ENCODE measurements around the gene SLC25A47.
"Not testable (repeated sequence)": the region's sequence is repeated elsewhere in the genome, so short reads cannot be mapped to it uniquely, and the experiment has no call there.

Gene SLC25A47

DNA sequence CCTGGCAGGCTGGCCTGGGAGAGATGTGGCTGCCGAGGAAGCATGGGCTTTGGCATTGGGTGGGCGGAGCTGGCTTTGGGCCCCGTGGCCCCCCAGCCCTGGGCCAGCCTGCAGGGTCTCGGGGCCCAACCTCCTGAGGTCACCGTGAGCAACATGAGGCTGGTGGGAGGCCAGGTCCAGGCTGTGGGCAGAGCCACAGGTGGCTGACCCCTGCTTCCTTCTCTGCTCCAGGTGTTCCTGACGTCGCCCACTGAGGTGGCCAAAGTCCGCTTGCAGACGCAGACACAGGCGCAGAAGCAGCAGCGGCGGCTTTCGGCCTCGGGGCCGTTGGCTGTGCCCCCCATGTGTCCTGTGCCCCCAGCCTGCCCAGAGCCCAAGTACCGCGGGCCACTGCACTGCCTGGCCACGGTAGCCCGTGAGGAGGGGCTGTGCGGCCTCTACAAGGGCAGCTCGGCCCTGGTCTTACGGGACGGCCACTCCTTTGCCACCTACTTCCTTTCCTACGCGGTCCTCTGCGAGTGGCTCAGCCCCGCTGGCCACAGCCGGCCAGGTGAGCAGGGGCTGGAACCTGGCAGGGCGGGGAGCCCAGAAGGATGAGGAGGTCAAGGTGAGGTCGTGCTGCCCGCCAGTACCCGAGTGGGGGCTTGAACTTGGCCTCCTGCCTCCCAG is 5.5 kb downstream of the SLC25A47 start:
- DNase-seq = no peak

DNA sequence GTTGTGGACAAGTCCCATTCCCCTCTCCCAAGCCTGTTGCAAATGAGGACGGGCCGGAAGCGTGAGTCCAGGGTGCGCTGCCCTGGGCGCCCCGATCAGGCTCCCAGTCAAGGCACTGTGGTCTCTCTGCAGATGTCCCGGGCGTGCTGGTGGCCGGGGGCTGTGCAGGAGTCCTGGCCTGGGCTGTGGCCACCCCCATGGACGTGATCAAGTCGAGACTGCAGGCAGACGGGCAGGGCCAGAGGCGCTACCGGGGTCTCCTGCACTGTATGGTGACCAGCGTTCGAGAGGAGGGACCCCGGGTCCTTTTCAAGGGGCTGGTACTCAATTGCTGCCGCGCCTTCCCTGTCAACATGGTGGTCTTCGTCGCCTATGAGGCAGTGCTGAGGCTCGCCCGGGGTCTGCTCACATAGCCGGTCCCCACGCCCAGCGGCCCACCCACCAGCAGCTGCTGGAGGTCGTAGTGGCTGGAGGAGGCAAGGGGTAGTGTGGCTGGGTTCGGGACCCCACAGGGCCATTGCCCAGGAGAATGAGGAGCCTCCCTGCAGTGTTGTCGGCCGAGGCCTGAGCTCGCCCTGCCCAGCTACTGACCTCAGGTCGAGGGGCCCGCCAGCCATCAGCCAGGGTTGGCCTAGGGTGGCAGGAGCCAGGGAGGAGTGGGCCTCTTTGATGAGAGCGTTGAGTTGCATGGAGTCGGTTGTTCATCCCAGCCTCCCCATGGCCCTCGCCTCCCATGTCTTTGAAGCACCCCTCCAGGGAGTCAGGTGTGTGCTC is 6.3 kb downstream of the SLC25A47 start:
- DNase-seq = no peak

DNA sequence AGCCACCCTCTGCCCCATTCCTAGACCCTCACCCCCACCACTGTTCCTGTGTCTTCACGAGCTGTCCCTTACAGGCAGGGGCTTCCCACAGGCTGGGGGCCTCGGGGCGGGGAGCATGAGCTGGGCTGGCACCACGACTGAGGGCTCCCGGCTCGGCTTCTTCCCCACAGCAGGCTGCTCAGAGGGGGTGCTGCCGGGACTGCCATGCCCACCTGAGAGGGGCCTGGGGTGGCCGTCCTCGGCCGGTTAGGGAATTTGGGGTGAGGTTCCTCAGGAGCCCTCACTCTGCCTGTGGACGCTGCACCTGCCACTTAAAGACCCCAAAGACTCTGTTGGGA is 6.8 kb downstream of the SLC25A47 start:
- no peak for DNase-seq

DNA sequence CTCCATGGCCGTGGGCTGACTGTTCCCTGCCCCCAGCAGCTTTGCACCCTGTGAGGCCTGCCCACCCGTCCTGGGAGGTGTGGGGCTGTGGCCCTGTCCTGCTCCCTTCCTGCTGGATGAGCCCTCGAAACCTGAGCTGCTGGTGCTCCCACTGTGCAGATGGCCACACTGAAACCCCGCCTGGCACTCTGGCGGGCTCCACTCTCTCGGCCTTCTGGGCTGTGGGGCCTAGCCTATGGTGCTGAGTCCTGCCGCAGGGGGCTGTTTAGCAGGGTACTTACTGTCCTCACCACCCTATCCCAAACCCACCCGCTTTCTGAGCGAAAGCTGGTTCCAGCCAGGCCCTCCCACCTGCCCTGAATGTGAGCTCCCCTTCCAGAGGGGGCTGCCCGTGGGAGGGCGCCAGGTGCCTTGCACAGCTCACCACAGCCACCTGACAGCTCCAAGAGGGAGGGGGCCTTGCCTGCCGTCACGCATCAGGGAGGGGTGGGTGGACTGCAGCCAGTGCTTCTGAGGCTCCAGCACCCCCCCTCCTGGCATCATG is 7.3 kb downstream of the SLC25A47 start:
- DNase-seq = no peak

DNA sequence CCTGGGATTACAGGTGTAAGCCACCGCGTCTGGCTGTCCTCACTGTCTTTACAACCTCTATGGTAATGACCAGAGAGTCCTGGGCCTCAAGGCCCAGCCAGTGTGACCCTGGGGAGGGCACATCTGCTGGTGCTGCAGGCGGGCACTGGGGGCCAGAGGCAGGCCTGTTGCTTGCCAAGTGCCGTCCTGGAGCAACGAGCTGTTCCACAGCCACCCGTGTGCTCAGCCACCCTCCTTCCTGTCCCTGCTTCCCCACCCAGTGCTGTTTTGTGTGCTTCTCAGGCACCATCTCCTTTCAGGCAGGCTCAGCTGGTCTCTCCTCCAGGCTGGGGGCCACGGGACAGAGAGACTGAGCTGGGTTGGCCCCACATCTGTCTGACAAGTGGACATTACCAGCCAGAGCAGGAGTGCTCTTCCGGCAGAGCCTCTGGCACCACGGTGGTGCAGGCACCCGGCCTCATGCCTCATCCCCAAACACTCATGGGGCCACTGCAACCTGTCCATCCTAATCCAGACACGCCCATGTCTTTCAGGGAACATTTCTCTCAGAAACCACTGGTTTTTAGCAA is 9.0 kb downstream of the SLC25A47 start:
- DNase-seq = no peak

DNA sequence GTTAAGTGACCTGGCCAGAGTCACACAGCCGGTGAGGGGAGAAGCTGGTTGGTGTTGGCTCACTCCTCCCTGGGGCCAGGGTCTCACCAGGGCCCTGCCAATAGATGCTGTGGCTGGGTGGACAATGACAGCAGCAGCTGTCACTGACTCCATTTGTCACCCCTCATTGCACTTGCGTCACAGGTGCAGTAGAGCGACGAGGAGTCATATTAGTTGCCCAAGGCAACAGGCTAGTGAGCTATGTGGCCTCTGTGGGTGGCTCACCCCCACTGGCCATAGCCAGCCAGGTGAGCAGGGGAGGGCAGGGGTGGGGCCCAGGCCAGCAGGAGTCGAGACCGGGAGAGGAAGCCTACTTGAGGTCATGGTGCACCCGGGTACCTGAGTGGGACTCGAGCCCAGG is 9.7 kb downstream of the SLC25A47 start:
- no peak for DNase-seq

DNA sequence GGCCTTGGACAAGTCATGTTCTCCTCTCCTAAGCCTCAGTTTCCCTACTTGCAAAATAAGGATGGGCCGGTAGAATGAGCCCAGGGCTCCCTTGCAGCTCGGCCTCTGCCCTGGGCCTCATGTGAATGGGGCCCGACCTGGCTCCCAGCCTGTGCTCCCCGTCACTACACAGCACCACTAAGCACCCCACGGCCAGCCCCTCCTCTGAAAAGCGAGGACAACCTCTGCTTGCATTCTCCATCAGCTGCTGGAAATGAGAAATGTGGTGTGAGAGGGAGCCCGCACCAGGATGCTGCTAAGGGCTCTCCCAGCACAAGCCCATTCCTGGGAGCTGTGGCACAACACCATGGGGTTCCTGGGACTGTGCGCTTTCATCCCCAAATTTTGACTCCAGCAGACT is 10.2 kb downstream of the SLC25A47 start:
- no peak for DNase-seq

DNA sequence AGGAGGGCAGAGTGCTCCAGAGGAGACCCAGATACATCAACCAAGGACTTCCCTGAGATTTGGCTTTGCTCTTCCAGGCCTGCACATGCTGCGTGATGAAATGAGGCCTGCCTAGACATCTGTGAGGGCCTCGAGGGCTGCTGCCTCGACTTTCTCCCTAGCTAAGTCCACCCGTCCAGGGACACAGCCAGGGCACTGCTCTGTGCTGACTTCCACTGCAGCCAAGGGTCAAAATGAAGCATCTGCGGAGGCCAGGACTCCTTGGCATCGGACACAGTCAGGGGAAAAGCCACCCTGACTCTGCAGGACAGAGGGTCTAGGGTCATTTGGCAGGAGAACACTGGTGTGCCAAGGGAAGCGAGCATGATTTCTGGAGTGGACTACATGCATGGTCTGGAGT is 10.7 kb downstream of the SLC25A47 start:
- DNase-seq = no peak

DNA sequence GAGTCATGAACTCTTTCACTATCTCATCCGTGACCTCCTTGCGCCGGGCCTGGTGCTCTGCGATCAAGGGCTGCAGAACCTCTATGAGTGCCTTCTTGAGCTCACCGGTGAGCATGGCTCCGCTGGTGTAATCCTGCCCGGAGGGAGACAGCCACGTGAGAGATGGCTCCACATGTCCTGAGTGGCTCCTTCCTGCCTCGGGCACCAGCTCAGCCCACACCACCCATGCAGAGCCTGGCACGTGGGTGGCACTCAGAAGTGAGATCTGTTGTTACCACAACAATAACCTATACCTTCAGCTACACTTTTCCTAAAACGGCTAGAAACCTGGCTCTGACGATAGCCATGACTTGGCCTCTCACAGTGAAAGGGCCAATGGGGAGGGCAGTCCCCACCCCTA is 11.8 kb downstream of the SLC25A47 start:
- no peak for DNase-seq

DNA sequence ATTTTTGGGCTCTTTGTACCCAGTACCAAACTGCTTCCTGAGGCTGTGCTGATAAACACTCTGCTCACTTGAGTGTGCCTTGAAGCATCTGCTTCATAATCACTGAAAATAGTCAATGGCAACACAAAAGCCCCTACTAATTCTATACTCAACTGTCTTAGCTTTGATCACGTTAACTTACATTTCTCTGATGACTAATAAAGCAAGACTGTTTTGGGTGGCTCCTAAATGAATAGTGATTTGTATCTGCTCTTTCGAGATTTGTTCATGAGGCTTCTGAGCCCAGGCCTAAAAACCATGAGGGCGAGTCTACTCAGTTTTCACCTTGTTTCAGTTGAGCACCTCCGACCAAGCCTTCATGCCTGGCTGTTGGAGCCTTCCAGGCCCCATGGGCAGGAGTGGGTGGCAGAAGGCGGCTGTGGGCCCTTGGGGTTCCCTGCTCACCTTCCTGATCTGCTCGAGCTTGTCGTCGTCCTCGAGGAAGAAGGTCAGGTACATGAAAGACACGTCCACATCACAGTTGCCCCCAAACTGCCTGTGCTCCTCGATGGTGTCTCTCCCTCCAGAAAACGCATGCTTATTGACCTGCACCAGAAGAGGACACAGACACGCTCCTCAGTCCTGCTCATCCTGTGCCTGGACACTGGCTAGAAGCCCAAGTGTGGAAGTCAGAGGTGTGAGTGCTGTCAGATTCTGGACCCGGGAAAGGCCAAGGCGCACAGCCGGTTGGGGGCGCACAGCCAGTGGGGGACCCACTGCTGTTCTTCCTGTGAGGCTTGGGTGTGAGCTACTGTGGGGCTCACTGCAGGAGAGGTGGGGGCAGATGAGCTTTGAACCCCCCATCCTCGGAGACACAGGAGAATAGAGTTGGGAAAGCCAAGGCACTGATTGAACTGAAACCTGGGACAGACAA is 13.7 kb downstream of the SLC25A47 start:
- no peak for DNase-seq

DNA sequence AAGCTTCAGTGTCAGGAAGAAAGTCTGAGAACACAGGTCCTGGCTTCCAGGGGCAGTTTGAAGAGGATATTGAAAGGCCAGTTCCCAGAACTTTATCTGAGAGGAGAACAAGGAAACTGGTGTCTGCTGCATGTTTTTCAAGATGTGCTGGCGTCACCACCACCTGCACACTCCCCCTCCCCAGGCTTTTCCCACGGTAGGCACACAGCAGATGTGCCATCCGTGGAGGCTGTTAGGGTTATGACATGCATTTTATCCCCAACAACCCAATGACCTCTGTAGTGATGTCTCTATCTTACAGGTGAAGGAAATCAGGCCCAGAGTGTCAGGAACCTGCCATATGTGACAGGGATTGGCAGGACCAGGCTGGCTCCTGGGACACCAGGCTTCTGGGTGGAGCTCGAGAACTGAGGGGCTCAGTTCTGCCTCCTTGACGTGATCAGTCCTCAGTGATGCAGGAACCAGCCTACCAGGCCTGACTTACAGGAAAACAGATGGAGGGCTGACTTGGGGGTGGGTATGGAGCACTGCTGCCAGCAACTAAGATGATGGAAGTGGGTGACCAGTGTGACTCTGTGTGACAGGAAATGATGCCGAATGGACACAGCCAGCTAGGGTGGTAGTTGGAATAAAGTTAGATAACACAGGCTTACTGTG is 16.8 kb downstream of the SLC25A47 start:
- no peak for DNase-seq

DNA sequence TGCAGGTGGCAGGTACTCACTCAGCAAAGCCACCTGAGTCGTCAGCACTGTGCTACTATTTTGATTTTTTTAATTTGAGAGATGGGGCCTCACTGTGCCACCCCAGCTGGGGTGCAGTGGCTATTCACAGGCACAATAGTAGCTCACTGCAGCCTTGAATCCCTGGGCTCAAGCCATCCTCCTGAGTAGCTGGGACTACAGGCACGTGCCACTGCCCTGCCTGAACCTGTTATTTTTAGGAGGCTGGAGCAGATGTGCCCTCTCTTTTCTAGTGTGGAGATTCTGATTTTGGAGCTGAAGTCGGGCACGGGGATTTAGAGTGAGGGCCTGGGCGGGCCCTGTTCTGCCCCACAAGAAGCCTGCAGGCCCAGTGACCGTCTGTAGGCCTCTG is 17.3 kb downstream of the SLC25A47 start:
- no peak for DNase-seq

DNA sequence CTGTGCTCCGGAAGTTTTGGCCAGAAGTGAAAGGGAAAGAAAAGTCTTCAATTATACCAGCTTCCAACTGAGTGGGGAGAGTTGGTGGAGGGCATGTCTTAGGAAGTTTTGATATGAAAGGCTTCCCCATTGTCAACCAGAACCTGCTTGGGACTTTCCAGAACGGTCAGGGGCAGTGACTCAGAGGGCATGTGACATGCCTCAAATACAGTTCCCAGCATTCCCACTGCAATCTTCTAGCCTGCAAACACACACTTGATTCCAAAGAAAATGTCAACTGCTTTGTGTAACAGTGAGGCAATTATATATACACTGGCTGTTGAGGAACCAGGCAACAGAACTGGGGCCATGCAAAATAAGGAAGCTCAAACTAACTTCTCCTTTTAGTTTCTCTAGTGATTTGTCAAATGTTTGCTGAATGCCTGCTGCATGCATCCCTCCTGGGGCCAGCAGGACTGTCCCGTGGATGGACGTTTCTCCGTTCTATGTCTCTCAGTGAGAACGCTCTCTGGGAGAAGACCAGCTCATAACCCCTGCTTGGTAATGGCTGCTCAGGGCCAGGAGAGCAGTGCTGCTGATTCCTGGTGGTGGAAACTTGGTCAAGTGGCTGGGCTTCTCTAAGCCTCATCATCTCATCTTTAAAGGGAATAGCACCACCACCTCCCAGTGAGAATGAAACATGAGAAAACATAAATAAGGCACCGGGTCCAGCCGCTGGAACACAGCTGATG is 18.3 kb downstream of the SLC25A47 start:
- DNase-seq = peak; percentile 94 to 99

DNA sequence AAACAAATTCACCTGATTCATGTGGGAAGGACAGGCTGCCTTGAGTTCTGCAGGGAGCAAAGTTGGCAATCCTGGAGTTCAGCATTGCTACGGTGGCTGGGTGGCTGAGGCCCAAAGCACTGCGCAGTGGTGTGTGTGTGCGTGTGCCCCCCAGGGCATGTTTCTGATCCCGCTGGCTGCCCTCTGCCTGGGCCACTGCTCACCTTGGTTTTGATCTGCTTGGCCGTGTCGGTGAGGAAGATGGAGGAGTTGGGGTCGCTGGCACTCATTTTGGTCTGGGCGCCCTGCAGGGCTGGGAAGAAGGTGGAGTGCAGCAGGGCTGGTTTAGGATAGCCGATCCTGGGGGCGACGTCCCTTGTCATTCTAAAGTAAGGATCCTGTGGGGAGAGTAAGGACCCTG is 19.1 kb downstream of the SLC25A47 start:
- DNase-seq = no peak

DNA sequence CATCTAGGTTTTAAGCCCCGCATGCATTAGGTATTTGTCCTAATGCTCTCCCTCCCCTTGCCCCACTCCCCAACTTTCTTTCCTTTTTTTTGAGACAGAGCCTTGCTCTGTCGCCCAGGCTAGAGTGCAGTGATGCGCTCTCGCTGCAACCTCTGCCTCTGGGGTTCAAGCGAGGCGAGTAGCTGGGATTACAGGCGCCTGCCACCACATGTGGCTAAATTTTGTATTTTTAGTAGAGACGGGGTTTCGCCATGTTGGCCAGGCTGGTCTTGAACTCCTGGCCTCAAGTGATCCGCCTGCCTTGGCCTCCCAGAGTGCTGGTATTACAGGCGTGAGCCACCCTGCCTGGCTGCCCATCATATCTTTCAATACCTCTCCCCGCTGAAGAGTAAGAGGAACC is 19.7 kb downstream of the SLC25A47 start:
- DNase-seq = not testable (repeated sequence)

DNA sequence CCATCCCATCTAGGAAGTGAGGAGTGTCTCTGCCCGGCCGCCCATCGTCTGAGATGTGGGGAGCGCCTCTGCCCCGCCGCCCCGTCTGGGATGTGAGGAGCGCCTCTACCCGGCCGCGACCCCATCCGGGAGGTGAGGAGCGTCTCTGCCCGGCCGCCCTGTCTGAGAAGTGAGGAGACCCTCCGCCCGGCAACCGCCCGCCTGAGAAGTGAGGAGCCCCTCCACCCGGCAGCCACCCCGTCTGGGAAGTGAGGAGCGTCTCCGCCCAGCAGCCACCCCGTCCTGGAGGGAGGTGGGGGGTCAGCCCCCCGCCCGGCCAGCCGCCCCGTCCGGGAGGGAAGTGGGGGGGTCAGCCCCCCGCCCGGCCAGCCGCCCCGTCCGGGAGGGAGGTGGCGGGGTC is 21.5 kb downstream of the SLC25A47 start:
- not testable (repeated sequence) for DNase-seq

DNA sequence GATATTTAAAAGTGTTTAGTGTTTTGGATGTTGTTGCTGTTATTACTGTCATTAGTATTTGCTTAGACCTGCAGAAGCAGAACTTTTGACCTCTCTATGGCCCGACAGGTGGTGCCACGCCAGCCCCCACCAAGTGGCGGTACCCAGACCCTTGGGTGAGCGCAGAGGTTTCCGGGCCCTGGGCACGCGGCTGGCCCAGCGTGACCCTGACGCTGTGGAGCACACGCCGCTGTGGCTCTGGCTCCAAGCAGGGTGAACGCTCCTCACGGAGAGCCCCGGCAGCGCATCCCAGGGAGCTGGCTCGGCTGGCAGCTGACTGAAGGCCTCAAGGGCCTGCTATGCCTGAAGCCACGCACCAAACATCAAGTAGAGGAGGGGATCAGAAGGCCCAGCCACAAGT is 22.6 kb downstream of the SLC25A47 start:
- DNase-seq = no peak

DNA sequence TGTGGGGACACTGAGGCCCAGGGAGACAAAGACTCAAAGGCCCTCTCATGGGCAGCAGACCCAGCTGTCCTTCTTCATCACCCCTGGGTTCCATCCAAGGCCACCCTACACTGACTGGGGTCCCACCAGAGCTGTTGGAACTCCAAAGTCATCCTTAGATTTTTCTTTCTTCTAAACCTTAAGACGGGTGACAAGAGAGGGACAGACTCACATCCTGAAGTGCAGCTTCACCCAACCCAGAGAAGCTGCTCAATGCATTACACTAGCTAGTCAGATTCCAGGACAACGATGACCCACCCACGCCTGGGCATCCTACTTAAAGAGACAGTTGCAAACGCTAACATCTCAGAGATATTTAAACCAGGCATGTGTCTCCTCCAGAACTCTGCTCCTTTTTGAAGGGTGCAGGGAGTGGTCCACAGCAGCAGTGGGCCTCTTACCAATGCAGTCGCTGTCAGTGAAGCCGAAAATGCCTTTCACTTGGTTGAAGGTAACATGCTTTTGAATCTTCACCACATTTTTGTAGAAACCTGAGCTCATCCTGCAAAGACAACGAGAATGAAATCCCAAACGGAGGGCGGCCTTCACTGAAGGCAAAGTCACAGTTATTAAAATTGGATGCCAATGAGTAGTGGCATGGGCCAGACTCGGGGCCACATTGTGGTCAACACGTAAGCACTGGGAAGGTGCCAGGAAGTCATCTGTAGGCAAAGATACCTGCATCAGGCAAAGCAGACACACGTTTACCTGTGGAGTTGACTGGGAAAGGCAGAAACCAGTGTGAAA is 23.4 kb downstream of the SLC25A47 start:
- no peak for DNase-seq

DNA sequence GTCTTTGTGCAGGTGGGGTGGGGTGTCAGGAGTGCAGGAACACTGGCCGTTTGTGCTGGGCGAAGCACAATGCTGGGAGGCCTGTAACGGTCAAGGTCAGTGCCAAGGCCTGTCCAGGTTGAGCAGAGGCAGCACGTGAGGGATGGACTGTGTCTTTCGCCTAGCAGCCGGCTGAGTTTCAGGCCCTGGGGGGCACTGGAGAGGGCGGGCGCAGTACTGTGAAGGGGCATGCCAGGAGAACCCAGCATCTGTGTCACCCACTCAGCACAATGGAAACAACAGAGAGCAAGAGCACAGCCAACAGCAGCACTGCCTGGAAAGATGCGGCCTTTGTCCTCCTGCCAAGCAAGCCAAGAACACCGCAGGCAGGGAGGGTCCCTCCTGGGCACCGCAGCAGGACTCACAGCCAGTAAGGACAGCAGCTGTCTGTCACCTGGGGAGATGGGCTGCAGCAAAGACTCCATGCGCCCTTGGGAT is 25.2 kb downstream of the SLC25A47 start:
- DNase-seq = no peak

DNA sequence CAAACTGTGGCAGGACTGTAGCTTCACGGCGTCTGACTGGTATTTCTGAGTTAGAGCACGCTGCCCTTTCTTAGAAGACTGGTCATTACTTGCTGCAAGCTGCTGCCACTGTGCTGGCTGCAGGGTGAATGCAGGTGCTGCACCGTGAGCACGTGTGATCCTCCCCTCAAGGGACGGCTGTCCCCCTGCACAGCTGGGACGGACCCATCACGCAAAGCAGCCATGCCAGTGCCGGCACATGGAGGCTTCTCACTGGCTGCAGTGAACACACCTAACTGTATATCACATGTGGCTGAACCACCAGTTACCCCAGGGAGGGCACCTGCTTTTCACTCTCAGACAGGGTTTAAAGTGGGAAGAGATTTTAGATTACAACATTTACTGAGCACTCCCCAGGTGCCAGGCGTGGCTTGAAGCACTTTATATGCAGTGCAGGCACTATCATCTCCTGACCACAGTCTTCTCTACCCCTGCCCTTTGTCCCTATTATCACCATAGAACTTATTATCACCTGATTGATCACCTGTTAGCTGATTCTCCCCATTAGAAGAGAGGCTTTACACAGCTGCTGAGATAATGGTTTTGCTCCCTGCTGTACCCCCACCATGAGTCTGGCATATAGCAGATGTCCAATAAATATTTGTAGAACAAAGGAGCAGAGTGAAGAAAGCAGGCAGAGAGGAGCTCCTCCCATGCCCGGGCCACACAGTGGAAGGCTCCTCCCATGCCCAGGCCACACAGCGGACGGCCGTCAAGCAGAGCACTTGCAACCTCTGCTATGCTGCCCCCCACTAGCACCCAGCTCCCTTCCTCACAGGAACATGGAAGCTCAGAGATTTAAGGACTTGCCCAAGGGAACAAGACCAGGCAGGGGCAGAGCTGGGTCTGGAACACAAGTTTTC is 25.9 kb downstream of the SLC25A47 start:
- no peak for DNase-seq
